ENCODE measurements around the gene APEH. TPM values are rescaled to one million over a fixed set of nuclear protein-coding genes. Genes with fewer than 3 reads are reported as not detected.

The APEH gene
- total and polyA plus RNA-seq, 10 of the 15 experiments (the other 5 are each of a cell fraction or from before 2014, with no cell fraction given): 74.4 to 214 (median 131) TPM

DNA sequence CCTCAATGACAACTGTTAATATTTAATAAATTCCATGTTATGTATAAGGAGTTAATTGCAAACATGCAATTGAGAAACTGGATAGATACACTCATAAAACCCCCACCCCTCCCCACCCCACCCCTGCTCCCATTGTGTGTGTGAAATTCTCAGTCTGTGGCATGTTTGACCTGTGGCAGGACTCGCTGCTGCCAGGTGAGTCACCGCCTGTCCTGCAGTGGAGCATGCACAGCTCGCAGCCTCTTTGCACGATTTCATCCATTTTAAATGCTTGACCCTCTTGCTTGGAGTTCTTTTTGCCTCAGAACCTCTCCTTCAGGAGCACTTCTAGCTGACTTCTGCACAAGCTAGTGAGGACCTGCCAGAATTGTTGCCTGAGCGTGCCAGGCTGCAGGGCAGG is 5.3 kb upstream of the APEH start:
- Histone ChIP-seq H3K27me3 (replicated peaks in 1 of 2; ENCODE audit: control insufficient read depth in 2 of 2, insufficient read depth in 2 of 2, low read length in 1 of 2) (no peaks in the 10 kb centered on the region), H3K79me2 (ENCODE audit: control insufficient read depth, insufficient read depth, low read length) (peaks cover 6% of the 10 kb centered on the region), H3K4me3 (no peak overlapping the region), H3K9me3 (replicated peaks; ENCODE audit: control insufficient read depth, insufficient read depth, low read length) (no peaks in the 10 kb centered on the region), H3K9ac (ENCODE audit: control insufficient read depth, insufficient read depth, low read length) (no peak overlapping the region), H3K4me2 (ENCODE audit: control insufficient read depth, insufficient read depth) (no peak overlapping the region), H4K20me1 (ENCODE audit: control insufficient read depth, insufficient read depth) (no peaks in the 10 kb centered on the region), H3K36me3 (ENCODE audit: control insufficient read depth in 2 of 2, insufficient read depth in 2 of 2, low read length in 1 of 2) (no peaks in the 10 kb centered on the region), H3K27ac (ENCODE audit: control insufficient read depth, insufficient read depth) (no peak overlapping the region), H2AFZ (ENCODE audit: control insufficient read depth, low read depth, low read length) (no peak overlapping the region), H3K4me1 (ENCODE audit: control insufficient read depth, insufficient read depth, low read length) (peaks cover 5% of the 10 kb centered on the region)
- TF ChIP-seq TCF7 (IDR thresholded peaks at IDR 0.05; ENCODE audit: borderline replicate concordance) (no peak), IKZF2 (IDR thresholded peaks at IDR 0.05) (no peak), SUPT20H (IDR thresholded peaks at IDR 0.05; ENCODE audit: borderline replicate concordance, control insufficient read depth, low read depth, low read length) (no peak), BRCA1 (IDR thresholded peaks at IDR 0.05; ENCODE audit: low read depth, low read length) (no peak), REST (IDR thresholded peaks at IDR 0.05; ENCODE audit: low read depth, low read length) (no peak)
- TF ChIP-seq, protein P1, sequence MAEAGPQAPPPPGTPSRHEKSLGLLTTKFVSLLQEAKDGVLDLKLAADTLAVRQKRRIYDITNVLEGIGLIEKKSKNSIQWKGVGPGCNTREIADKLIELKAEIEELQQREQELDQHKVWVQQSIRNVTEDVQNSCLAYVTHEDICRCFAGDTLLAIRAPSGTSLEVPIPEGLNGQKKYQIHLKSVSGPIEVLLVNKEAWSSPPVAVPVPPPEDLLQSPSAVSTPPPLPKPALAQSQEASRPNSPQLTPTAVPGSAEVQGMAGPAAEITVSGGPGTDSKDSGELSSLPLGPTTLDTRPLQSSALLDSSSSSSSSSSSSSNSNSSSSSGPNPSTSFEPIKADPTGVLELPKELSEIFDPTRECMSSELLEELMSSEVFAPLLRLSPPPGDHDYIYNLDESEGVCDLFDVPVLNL (IDR thresholded peaks at IDR 0.05; ENCODE audit: low read depth, low read length): no peak
- TF ChIP-seq, protein P2, sequence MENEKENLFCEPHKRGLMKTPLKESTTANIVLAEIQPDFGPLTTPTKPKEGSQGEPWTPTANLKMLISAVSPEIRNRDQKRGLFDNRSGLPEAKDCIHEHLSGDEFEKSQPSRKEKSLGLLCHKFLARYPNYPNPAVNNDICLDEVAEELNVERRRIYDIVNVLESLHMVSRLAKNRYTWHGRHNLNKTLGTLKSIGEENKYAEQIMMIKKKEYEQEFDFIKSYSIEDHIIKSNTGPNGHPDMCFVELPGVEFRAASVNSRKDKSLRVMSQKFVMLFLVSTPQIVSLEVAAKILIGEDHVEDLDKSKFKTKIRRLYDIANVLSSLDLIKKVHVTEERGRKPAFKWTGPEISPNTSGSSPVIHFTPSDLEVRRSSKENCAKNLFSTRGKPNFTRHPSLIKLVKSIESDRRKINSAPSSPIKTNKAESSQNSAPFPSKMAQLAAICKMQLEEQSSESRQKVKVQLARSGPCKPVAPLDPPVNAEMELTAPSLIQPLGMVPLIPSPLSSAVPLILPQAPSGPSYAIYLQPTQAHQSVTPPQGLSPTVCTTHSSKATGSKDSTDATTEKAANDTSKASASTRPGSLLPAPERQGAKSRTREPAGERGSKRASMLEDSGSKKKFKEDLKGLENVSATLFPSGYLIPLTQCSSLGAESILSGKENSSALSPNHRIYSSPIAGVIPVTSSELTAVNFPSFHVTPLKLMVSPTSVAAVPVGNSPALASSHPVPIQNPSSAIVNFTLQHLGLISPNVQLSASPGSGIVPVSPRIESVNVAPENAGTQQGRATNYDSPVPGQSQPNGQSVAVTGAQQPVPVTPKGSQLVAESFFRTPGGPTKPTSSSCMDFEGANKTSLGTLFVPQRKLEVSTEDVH (IDR thresholded peaks at IDR 0.05; ENCODE audit: low read depth, partially characterized antibody): no peak
- ChIA-PET RAD21 (ENCODE audit: unreplicated experiment) (interaction anchor here (0.8 to 1.6 kb wide), 2 partner anchors 114 to 129 kb away, joined by 4 to 13 read pairs; partner anchors contain the start of gene BSN), POLR2A (no interaction called here), CTCF (interaction anchor here (5.3 kb wide), 1 partner anchor 130 kb away, joined by 210 read pairs; no protein-coding TSS in a partner anchor), SMC1A (ENCODE audit: uncharacterized antibody, unreplicated experiment) (interaction anchor here (1.8 kb wide), 1 partner anchor 129 kb away, joined by 4 read pairs; no protein-coding TSS in a partner anchor)
- in situ Hi-C loops (cut with MboI) (no loop called here), intact Hi-C loops (cut with micrococcal nuclease; ENCODE audit: unreplicated experiment) (no loop called here)
- no peak for ATAC-seq
- no peak for DNase-seq (ENCODE audit: low read depth, low spot score)
- no TSS peak for BruUV-seq (replicated peaks)
- 55% methylated on average over 5 of the region's 5 CpGs for WGBS (ENCODE audit: insufficient coverage, insufficient replicate concordance, low lambda C conversion rate, missing lambda C conversion rate)
- FAIRE-seq: no peak

All from GM12878 (cell line).